NCI-H2227 treated with DMSO at 0.1 percent for 48 hours (cell line): ENCODE data around the gene ESR2.
"Not testable (repeated sequence)": the region's sequence is repeated elsewhere in the genome, so short reads cannot be mapped to it uniquely, and the experiment has no call there.

Experiments
- DNase-seq: peaks from one replicate; lab custom pipeline; 2025; lab: John Stamatoyannopoulos, UW

ESR2 gene

DNA sequence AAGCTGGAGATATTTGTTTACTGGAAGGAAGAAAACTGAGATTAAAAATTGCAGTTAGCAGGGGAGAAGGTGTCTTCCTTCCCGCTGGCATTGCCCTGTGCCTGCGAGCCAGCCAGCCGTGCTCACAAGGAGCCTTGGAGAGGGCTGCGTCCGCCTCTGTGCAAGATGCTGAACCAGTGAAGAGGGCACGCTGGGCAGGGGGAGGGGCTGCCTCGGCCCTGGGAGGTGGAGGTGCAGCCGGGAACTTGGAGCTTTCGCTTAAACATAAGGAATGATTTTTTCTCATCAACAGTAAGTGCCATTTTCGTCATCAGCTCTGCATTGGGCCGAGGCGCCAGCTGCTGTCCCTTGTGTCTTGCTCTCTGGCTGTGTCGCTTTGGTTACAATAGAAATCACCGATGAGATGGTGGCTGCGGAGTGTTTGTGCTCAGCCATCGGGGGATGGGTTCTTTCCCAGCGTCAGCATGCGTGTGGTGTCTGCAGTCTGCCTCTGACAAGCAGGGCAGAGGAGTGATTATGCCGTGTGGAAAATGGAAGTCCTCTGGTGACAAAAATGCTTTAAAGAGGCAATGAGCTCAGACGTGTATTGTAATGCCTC is 97.3 kb downstream of the ESR2 start:
- DNase-seq, result peak; percentile 93

DNA sequence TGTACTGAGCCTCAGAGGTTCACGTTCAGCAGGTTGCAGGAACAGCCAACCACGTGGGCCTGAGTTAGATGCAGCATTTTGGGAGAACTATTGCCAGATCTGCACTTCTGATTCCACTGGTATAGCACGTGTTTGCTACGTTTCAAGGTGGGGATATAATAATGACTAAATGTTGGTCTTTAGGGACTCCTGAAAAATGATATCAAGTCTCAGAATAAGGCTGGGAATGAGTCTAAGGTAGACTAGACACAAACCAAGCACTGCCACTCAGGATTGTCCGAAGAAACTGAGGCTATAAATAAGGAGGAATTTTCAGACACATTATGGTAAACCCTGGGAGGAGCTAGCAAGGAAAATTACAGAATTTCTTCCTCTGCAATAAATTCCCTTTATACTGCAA is 98.1 kb downstream of the ESR2 start:
- no peak for DNase-seq

DNA sequence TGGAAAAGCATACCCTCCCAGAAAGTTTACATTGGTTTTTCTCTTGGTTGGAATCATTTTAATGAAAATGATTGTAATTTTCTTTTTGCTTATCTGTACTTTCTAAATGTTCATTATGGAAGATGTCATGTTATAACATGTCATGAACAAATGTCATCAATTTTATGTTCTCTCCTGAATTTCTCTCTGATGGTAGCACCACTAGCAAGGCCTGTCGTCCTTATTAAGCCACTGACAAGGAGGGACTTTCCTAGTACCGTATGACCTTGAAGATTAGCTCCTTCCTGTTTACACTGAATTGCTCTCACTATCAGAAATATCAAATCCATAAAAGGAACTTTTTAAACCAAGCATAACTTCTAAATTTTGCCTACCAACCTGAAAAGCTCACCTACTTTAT is 99.0 kb downstream of the ESR2 start:
- DNase-seq, result no peak

DNA sequence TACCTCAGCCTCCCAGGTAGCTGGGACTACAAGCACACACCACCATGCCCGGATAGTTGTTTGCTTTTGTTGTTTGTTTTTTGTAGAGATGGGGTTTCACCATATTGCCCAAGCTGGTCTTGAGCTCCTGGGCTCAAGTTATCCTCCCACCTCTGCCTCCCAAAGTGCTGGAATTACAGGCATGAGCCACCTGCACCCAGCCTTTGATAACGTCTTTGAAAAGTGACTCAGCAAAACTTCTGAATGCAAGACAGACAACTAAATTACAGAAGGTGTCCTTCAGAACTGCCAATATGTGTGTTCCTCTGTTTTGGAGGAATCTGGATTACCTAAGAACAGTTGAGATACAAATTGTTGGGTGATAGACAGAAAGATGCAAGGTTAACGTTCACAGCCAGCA is 99.8 kb downstream of the ESR2 start:
- DNase-seq, result no peak

DNA sequence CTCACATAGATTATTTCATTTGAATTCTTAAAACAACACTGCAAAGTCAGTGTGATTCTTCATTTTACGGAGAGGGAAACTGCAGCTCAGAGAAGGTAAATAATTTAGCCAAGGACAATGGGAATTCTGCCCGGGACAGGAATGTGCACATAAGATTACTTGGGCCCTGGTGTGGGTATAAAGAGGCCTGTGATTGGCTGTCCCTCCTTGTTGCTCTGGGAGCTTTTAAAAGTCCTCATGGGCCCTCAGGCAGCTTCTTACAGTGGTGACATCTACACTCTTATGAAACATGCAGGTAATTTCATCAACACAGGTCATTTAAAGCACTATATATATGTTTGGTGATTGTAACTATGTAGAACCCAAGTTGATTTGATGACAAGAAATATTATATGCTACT is 100.3 kb downstream of the ESR2 start:
- DNase-seq, result no peak

DNA sequence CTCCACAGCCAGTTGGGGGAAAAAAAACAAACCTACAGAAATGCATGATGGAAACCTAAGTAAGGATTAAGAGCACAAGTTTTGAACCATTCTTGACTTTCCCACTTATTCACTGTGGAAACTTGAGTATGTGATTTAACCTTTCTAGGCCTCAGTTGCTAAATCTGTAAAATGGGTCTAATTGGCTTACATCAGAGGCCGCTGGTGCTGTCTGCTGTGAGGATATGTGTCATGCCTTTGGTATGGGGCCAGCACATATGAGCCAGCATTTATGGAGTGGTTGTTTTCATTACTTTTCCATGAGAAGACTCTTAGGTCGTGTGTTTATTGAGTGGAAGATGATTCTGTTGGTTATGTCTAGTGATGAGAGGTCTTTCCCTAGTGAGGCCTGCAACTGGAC is 102.4 kb downstream of the ESR2 start:
- no peak for DNase-seq

DNA sequence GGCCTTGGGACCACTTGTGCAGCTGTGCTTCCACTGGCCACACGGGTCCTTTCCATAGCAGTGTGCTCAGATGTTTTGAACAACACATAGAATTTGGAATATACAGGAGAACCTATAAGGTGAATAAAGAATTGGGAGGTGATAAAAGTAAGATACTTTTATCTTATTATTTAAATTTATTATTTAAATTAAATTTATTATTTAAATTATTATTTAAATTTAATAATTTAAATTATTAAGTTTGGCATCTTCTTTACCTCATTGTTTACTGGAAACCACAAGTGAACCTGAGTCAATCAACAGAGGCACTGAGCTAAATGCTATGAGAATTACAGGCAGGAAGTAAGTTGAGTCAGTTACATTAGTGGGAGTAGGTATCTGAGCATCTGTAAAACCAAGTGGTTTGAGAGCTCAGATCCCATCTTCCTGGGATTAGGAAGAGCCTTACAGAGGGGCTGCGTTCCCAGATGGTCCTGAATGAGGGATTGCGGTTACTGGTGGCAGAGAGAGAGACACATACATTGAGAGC is 103.1 kb downstream of the ESR2 start:
- DNase-seq, result no peak

DNA sequence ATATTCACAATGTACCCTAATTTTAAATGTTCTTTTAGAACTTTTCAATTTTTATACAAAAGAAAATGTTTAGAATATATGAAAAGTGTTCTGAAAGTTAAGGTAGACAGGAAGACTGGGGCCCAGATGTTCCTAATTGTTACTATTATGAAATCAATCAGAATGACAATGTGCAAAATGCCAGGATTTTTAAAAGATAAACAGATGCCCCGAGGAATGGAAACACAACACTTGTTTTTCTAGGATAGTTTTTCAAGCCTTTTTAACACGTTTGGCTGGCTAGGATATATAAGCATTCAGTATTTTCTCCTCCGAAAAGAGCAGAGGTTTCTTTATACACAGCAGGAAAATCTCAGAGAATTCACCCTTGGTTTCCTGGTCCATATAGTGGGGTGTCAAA is 106.8 kb downstream of the ESR2 start:
- no peak for DNase-seq

DNA sequence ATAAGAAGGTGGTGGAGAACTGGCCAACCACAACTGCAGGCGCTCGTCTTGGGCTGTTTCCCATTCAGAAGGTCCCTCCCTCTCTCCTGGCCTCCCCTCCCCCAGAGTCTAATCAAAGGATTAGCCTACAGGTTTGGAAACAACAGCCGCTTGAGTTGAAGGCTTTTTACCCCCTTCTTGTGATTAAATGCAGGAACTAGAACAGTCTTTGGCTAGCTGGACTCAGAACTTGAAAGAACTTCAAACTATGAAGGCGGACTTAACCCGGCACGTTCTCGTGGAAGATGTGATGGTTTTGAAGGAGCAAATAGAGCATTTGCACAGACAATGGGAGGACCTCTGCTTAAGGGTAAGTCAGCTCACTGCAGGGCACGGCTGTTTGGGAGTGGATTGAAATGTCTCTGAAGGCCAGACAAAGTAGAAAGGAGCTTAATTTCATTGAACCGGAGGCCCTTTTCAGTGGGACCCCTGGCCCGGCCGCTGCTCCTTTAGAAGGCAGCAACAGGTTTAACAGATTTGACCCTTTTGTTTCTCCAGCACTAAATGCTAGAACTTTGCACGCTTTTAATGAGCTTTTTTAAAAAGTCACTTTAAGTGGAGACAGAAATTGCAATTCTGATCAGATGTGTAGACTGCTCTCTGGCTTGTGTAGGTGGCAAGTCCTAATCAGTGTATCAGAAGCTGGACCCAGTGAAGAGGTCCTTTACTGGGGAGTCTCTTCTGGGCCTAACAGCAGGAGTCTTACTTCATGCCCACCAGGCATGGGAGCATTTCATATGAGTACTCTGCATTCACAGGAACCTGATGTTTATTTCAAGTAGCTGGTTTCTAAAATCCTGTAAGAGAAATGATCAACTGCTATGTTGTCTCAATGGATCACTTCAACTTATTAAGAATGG is 107.7 kb downstream of the ESR2 start:
- DNase-seq, result no peak

DNA sequence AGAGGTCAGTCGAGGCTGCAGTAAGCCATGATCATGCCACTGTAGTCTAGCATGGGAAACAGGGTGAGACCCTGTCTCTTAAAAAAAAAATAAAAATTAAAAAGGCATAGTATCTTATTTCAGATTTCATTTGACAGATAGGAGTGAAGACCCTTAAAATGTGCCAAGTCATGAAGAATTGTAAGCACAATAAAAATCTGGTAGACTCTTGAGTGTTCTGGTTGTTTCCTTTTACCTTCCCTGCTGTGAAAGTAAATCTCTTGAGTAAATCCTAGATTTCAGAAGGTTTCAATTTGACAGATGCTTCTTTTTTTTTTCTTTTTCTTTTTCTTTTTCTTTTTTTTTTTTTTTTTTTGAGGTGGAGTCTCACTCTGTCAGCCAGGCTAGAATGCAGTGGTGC is 109.0 kb downstream of the ESR2 start:
- DNase-seq, result no peak

DNA sequence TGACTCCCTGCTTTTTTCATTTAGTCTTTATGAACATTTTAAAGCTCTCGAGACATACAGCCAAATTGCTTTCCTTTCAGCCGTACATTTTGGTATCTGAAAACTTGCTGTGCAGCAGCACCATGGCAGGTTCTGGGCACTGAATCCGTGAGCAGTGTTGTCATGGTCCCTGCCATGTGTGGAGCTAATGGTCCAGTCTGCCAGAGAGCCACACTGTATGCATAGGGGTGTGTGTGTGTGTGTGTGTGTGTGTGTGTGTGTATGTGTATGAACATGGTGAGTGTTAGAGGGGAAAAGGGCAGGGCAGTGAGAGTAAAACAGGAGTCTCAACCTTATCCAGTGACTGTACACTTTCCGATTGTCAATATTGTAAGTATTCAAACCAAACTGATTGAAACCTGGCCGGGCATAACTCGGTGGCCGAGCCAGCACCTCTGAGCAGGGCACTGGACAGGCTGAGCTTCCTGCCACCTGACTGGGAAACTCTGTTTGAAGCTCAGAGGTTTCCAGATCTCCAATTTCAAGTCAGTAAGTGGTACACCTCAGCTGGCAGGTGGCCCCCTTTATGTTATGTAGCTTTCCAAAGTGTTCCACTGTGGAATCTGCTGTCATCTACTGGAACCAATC is 110.0 kb downstream of the ESR2 start:
- no peak for DNase-seq

DNA sequence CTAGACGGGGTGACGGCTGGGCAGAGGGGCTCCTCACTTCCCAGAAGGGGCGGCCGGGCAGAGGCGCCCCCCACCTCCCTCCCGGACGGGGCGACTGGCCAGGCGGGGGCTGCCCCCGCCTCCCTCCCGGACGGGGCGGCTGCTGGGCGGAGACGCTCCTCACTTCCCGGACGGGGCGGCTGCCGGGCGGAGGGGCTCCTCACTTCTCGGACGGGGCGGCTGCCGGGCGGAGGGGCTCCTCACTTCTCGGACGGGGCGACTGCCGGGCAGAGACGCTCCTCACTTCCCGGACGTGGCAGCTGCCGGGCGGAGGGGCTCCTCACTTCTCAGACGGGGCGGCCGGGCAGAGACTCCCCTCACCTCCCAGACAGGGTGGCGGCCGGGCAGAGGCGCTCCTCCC is 111.3 kb downstream of the ESR2 start:
- DNase-seq, result not testable (repeated sequence)

DNA sequence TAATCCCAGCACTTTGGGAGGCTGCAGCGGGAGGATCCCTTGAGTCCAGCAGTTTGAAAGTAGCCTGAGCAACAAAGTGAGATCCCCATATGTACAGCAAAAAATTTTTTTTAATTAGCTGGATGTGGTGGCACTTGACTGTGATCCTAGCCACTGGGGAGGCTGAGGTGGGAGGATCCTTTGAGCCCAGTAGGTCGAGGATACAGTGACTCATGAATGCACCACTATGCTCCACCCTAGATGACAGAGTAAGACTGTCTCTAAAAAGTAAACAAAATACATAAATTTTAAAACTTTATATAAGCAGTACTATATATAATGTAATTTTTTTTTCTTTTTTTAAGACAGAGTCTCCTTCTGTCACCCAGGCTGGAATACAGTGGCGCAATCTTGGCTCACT is 115.4 kb downstream of the ESR2 start:
- DNase-seq, result no peak

DNA sequence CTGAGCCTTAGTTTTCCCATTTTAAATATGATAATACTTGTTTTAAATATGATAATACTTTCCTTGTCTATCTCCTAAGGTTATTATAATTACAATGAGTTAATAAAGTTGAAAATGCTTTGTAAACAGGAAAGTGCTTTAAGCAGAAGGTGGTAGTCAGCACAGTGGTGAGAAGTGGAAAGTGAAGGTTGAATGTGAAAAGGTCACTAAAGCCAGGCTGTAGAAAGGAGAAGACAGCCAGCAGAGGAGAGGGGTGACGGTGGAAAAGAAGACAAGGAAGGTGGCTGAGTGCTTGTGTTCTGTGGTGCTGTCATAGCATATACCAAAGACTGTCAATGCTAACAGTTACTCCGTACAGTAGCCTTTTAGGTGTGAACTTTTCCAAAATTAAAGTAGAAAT is 117.8 kb downstream of the ESR2 start:
- no peak for DNase-seq

DNA sequence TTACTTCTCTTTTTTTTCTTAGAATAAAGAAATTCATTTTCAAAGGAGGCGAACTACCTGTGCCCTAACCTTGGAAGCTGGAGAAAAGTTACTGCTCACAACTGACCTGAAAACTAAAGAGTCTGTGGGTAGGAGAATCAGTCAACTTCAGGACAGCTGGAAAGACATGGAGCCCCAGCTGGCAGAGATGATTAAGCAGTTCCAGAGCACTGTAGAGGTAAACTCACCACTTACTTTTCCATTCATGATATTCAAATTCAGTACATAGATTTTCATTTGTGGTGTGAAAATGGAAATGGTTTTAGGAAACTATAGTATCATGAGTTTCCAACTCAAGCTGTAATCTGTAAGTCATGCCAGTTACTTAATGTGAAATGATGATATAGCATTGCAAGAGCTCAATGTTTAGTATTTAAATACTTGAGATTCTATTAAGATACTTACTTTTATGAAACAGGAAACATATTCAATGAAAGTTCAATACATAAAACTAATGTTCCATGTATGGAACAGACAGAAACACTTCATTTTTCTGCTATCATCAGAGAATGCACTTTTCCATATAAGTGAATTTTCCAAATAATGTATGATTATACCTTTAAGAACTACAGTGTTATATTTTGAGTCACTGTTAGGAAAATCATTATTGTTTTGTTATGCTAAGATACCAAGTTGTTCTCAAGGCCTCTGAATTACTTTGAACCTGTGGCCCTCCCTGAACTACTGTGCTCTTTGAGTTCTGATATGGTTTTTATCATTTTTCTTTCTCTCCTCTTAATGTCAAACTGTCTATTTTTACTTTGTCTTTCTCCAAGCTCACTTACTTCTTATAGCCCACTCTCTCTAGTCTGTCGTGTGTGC is 119.0 kb downstream of the ESR2 start:
- DNase-seq, result no peak

DNA sequence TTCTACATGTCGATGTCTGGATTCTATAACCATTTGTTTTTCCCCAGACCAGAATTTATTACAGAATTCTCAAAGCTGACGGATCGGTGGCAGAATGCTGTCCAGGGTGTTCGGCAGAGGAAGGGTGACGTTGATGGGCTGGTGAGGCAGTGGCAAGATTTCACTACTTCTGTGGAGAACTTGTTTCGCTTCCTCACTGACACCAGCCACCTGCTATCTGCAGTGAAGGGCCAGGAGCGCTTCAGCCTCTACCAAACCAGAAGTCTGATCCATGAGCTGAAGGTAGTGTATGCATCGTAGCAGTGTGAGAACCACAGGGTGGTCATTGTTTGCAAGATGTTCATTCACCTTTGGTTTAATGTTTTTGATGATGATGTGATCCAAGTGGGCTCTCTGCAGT is 124.0 kb downstream of the ESR2 start:
- DNase-seq, result no peak

DNA sequence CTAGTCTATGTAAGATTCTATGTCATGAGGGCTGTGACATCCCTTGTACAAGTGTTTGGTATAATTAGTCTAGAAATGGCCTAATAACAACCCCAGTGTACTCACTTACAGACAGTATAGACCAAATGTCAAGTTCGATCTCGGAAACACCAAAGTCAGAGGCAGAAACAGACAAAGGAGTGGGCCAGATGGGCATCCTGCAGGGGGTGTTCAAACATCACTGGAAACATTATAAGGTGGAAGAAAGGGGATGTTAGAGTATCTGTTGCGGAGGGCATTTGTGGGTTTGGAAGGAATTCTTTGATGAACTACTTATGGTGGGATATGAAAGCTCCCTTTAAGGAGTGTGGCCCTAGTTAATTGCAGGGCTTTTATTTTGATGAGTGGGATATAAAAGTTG is 134.6 kb downstream of the ESR2 start:
- DNase-seq, result no peak

DNA sequence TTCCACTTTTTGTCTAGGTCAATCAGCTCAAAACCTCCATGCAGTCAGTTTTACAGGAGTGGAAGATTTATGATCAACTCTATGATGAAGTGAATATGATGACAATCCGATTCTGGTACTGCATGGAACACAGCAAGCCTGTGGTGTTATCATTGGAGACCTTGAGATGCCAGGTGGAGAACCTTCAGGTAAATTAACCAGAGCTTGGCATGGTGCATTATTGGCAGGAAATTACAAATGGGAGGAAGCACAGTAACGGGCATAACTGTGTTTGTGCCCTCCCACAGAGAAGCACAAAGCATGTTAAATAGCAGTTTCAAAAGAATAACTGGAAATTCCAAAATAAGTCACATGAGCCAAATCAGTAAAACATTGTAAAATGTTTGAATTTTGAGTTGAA is 135.6 kb downstream of the ESR2 start:
- no peak for DNase-seq

DNA sequence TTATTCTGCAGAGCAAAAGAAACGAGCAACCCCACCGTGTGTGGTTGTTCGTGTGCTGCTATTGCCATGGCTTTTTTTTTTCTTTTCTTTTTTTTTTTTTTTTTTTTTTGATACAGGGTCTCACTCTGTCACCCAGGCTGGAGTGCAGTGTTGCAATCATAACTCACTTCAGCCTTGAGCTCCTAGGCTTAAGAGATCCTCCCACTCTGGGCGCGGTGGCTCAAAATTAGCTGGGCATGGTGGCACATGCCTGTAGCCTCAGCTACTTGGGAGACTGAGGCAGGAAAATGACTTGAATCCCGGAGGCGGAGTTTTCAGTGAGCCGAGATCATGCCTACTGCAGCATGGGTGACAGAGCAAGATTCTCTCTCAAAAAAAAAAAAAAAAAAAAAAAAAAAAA is 144.2 kb downstream of the ESR2 start:
- DNase-seq, result no peak

DNA sequence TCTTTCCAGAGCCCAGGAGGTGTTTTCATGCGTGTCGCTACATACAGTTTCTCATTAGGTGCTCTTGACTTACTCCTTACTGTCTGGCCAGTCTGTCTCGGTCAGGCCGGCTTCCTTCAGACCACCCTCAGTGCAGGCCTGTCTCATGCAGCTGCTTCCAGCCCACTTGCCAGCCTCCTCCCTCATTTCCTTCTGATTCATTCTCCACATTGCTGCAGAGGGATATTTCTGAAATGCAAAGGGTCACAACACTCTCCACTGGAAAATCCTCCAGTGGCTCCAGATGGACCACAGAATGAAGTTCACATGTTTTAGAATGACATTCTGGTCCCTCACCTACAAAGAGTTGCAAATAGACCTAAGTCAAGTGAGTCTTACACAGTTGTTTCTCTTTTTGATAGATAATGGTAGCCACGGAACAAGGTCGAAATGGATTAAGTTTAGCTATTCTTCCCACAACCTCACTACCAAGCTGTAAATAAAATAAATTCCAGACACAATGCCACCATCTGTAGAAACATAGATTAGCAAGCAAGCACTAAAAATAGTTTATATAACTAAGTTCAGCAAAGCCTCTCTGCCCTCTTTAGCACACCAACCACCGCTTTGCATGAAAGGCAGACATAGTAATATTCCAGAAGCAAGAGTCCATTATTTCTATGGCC is 146.9 kb downstream of the ESR2 start:
- DNase-seq, result no peak

DNA sequence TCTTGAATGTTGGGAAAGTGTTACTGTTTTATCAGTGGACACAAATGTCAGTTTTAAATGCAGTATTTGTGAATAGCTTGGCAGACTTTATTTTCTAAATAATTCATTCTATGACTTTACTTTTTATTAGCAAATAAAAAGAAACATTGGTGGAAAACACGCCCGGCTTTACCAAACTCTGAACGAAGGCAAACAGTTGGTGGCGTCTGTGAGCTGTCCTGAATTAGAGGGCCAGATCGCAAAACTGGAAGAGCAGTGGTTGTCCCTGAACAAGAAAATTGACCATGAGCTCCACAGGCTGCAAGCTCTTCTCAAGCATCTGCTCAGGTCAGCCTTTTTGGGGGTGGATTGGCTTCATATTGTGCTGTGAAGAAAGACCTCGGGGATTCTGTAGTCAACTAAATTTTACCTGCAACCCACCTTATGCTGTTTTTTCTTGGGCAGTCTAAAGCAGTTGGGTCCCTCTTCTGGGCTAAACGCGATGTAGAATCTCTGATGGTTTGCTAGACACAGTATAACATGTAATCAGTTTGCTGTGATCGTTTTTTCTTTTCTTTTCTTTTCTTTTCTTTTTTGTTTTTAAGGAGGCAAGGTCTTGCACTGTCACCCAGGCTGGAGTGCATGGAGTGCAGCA is 156.4 kb downstream of the ESR2 start:
- no peak for DNase-seq
